Stimulated activated CD4-positive, alpha-beta T cell treated with anti-CD3 and anti-CD28 coated beads, Interleukin-15, amount 100 ng/mL, for 48 hours (primary cell): Measurements from ENCODE around the gene CUL5.
"Not testable (repeated sequence)": the region's sequence is repeated elsewhere in the genome, so short reads cannot be mapped to it uniquely, and the experiment has no call there.

ENCODE experiments used
- DNase-seq, 2 donors: peaks; one replicate each; pipeline ENCODE4 v3.0.0-alpha.2; 2020; ENCODE audit warnings: low read depth in 2 of 2

Gene CUL5

GRCh38 chr11:108025387-108026080, 16.8 kb downstream of the CUL5 start:
- DNase-seq = no peak

GRCh38 chr11:108027057-108027456, 18.4 kb downstream of the CUL5 start:
- no peak for DNase-seq

- DNase-seq = not testable (repeated sequence)
Observed at GRCh38 chr11:108028822-108029441, 20.2 kb downstream of the CUL5 start.

- not testable (repeated sequence) for DNase-seq
Observed at GRCh38 chr11:108031604-108032003, 22.9 kb downstream of the CUL5 start.

- DNase-seq = no peak
Observed at GRCh38 chr11:108032800-108033199, 24.1 kb downstream of the CUL5 start.

GRCh38 chr11:108034034-108034433, 25.3 kb downstream of the CUL5 start:
- no peak for DNase-seq

- no peak for DNase-seq
Observed at GRCh38 chr11:108034952-108035351, 26.3 kb downstream of the CUL5 start.

GRCh38 chr11:108035690-108036089, 27.0 kb downstream of the CUL5 start:
- no peak for DNase-seq

GRCh38 chr11:108037211-108037610, 28.5 kb downstream of the CUL5 start:
- DNase-seq = no peak

- DNase-seq = no peak
Observed at GRCh38 chr11:108037636-108038035, 28.9 kb downstream of the CUL5 start.

GRCh38 chr11:108048269-108048668, 39.6 kb downstream of the CUL5 start:
- no peak for DNase-seq

GRCh38 chr11:108062336-108062735, 53.6 kb downstream of the CUL5 start:
- DNase-seq = no peak

- DNase-seq = no peak
Observed at GRCh38 chr11:108063410-108063809, 54.7 kb downstream of the CUL5 start.

- no peak for DNase-seq
Observed at GRCh38 chr11:108069947-108070346, 61.2 kb downstream of the CUL5 start.

- DNase-seq = no peak
Observed at GRCh38 chr11:108084811-108085210, 76.1 kb downstream of the CUL5 start.

- no peak for DNase-seq
Observed at GRCh38 chr11:108085672-108086071, 77.0 kb downstream of the CUL5 start.

GRCh38 chr11:108092134-108092533, 83.4 kb downstream of the CUL5 start:
- no peak for DNase-seq

- DNase-seq = no peak
Observed at GRCh38 chr11:108093128-108093904, 84.6 kb downstream of the CUL5 start.

GRCh38 chr11:108097179-108097578, 88.5 kb downstream of the CUL5 start:
- DNase-seq = no peak

GRCh38 chr11:108101090-108101775, 92.5 kb downstream of the CUL5 start:
- DNase-seq = no peak

- DNase-seq = no peak
Observed at GRCh38 chr11:108111126-108111525, 102.4 kb downstream of the CUL5 start.

GRCh38 chr11:108112057-108112456, 103.4 kb downstream of the CUL5 start:
- DNase-seq = no peak
